SK-N-SH (cell line): ENCODE measurements around the gene RBP3. TPM values are rescaled to one million over a fixed set of nuclear protein-coding genes. Genes with fewer than 3 reads are reported as not detected.

Experiments
- CTCF ChIA-PET: fragments of 300-600, 350-600 bp; formaldehyde crosslinking; extraction: SDS; loops from one replicate; lab custom pipeline; 2021; lab: Yijun Ruan, JAX
- POLR2A ChIA-PET: fragments of 350-600 bp; sonication (Branson Sonifier 250); formaldehyde crosslinking; extraction: SDS; loops from one replicate; lab custom pipeline; 2020; ENCODE audit warnings: antibody characterized with exemption, inconsistent platforms; lab: Yijun Ruan, JAX
- DNase-seq: peaks from one replicate; pipeline ENCODE4 v3.0.0; 2012
- H2AFZ ChIP-seq: fragments of 200-600 bp; sonication (generic); 2 replicates; pipeline ENCODE4 v1.8.1; 2016; ENCODE audit warnings: antibody characterized with exemption, mild to moderate bottlenecking, low read depth
- H3F3A ChIP-seq: fragments of 200-600 bp; sonication (generic); replicated peaks from 2 replicates; pipeline ENCODE3; 2016; ENCODE audit warnings: antibody characterized with exemption, mild to moderate bottlenecking; ENCODE audit not compliant: insufficient read depth
- H3K27ac ChIP-seq, 2 experiments: fragments of 200-500 bp in 1 of 2; fragments of 200-600 bp in 1 of 2; sonication (Bioruptor generic) in 1 of 2; sonication (generic), shearing (Covaris generic) in 1 of 2; 2 replicates each; pipeline versions ENCODE4 v1.5.1 to v1.6.1; 2014 to 2016; ENCODE audit warnings: low read depth in 2 of 2, inconsistent platforms in 1 of 2, low read length in 1 of 2, mild to moderate bottlenecking in 1 of 2, mixed read lengths in 1 of 2
- H3K27me3 ChIP-seq: fragments of 200-600 bp; sonication (generic), shearing (Covaris generic); 2 replicates; pipeline ENCODE4 v1.6.1; 2016; ENCODE audit warnings: mixed run types; ENCODE audit not compliant: insufficient read depth
- H3K36me3 ChIP-seq, 2 experiments: fragments of 200-500 bp in 1 of 2; fragments of 200-600 bp in 1 of 2; sonication (Bioruptor generic) in 1 of 2; sonication (generic) in 1 of 2; replicated peaks in 1 of 2; 2 replicates each; pipeline versions ENCODE3 to v1.5.1; 2014 to 2016; ENCODE audit warnings: low read length in 1 of 2, mild to moderate bottlenecking in 1 of 2; ENCODE audit not compliant: insufficient read depth in 2 of 2, control insufficient read depth in 1 of 2
- H3K4me1 ChIP-seq, 2 experiments: fragments of 200-500 bp in 1 of 2; fragments of 200-600 bp in 1 of 2; sonication (Bioruptor generic) in 1 of 2; sonication (generic), shearing (Covaris generic) in 1 of 2; 2 replicates each; pipeline versions ENCODE4 v1.5.1 to v1.6.1; 2014 to 2016; ENCODE audit warnings: low read depth in 1 of 2, low read length in 1 of 2, mixed run types in 1 of 2; ENCODE audit not compliant: insufficient read depth in 2 of 2, control insufficient read depth in 1 of 2
- H3K4me2 ChIP-seq: fragments of 200-600 bp; sonication (generic), shearing (Covaris generic); 2 replicates; pipeline ENCODE4 v1.6.1; 2017; ENCODE audit warnings: mixed run types
- H3K4me3 ChIP-seq, 2 experiments: fragments of 200-500 bp in 1 of 2; fragments of 200-600 bp in 1 of 2; sonication (Bioruptor generic) in 1 of 2; sonication (generic), shearing (Covaris generic) in 1 of 2; 2 replicates each; pipeline versions ENCODE4 v1.5.1 to v1.8.1; 2014 to 2016; ENCODE audit warnings: low read depth in 2 of 2, inconsistent platforms in 1 of 2, low read length in 1 of 2, mild to moderate bottlenecking in 1 of 2, mixed read lengths in 1 of 2, moderate library complexity in 1 of 2
- H3K79me2 ChIP-seq: fragments of 200-600 bp; sonication (generic); 2 replicates; pipeline ENCODE4 v1.8.1; 2017; ENCODE audit warnings: mild to moderate bottlenecking; ENCODE audit not compliant: insufficient read depth
- H3K9ac ChIP-seq: fragments of 200-600 bp; sonication (generic); 2 replicates; pipeline ENCODE4 v1.6.1; 2017; ENCODE audit warnings: mixed run types
- H3K9me2 ChIP-seq: fragments of 200-600 bp; sonication (generic); 2 replicates; pipeline ENCODE4 v1.6.1; 2017; ENCODE audit warnings: mixed run types
- H3K9me3 ChIP-seq: fragments of 200-600 bp; sonication (generic); 2 replicates; pipeline ENCODE4 v1.6.1; 2017; ENCODE audit warnings: mixed run types, mild to moderate bottlenecking, moderate library complexity
- H4K20me1 ChIP-seq: fragments of 200-600 bp; sonication (generic); 2 replicates; pipeline ENCODE4 v1.6.1; 2017; ENCODE audit warnings: mild to moderate bottlenecking, mixed run types; ENCODE audit not compliant: insufficient read depth
- ELF1 ChIP-seq: IDR thresholded peaks from 2 replicates; pipeline ENCODE4 v1.4.0; 2012
- JUND ChIP-seq: IDR thresholded peaks from 2 replicates; pipeline ENCODE4 v1.4.0; 2012
- MAX ChIP-seq: IDR thresholded peaks from 2 replicates; pipeline ENCODE4 v1.4.0; 2012; ENCODE audit warnings: low read depth
- MXI1 ChIP-seq: IDR thresholded peaks from 2 replicates; pipeline ENCODE4 v1.6.1; 2012; ENCODE audit warnings: mild to moderate bottlenecking, low read depth, low read length, improper control_type of control experiment
- RAD21 ChIP-seq: IDR thresholded peaks from 2 replicates; pipeline ENCODE4 v1.6.1; 2012; ENCODE audit warnings: mild to moderate bottlenecking, low read length
- REST ChIP-seq: IDR thresholded peaks from 2 replicates; pipeline ENCODE4 v1.6.1; 2012; ENCODE audit warnings: mild to moderate bottlenecking, low read depth, low read length, moderate library complexity
- RFX5 ChIP-seq: IDR thresholded peaks from 2 replicates; pipeline ENCODE4 v1.6.1; 2012; ENCODE audit warnings: mild to moderate bottlenecking, improper control_type of control experiment, low read length
- RXRA ChIP-seq: IDR thresholded peaks from 2 replicates; pipeline ENCODE4 v1.4.0; 2012; ENCODE audit warnings: low read depth, mild to moderate bottlenecking, borderline replicate concordance
- SIN3A ChIP-seq: IDR thresholded peaks from 2 replicates; pipeline ENCODE4 v1.6.1; 2012; ENCODE audit warnings: low read depth, mild to moderate bottlenecking, low read length, moderate library complexity, borderline replicate concordance
- USF1 ChIP-seq: IDR thresholded peaks from 2 replicates; pipeline ENCODE4 v1.4.0; 2012; ENCODE audit warnings: low read depth, borderline replicate concordance
- YY1 ChIP-seq: IDR thresholded peaks from 2 replicates; pipeline ENCODE4 v1.4.0; 2012; ENCODE audit warnings: low read depth, mild to moderate bottlenecking
- WGBS: methylation state at CpG from one replicate; pipeline ENCODE4 v1.1.6; 2017; ENCODE audit warnings: low lambda C conversion rate; 5-methylcytosine and 5-hydroxymethylcytosine counted together
- polyA plus RNA-seq, 3 experiments: library from polyadenylated mRNA; depleted of rRNA; stranded (reverse); fragments of >200 nt; gene quantifications; 2 replicates each; pipeline ENCODE4 v1.2.3, GENCODE V29; 2012

RBP3 gene
- polyA plus RNA-seq, 1 of the 3 experiments (the other 2 are of a cell fraction): not detected

- ChIA-PET POLR2A (no interaction called here), CTCF (interaction anchor here (1.8 to 2.5 kb wide), 2 partner anchors 16 to 332 kb away, joined by 6 to 14 read pairs; no protein-coding TSS in a partner anchor)
- Histone ChIP-seq H3K27ac (no peak overlapping the region), H3K4me1 (peaks cover 0 to 8% of the 10 kb centered on the region in 2 experiments; a peak in 1 of 4 replicates), H3K36me3 (no peaks in the 10 kb centered on the region), H3K9me2 (no peaks in the 10 kb centered on the region), H3K4me2 (no peak overlapping the region), H4K20me1 (no peaks in the 10 kb centered on the region), H3K27me3 (peaks cover 10% of the 10 kb centered on the region; the same call in 1 of the 2 replicates), H3K79me2 (no peaks in the 10 kb centered on the region), H3K9ac (no peak overlapping the region), H3K4me3 (no peak overlapping the region), H3K9me3 (no peaks in the 10 kb centered on the region), H3F3A (peaks cover 3% of the 10 kb centered on the region), H2AFZ (no peak overlapping the region)
- TF ChIP-seq JUND (no peak), SIN3A (no peak), MXI1 (no peak), RAD21 (no peak), RXRA (no peak), RFX5 (no peak), YY1 (no peak), MAX (no peak), USF1 (no peak), ELF1 (no peak)
- 74% methylated on average over 7 of the region's 12 CpGs for WGBS
- no peak for DNase-seq
Measured at GRCh38 chr10:47357131-47357582, 9.0 kb downstream of the RBP3 start.

- no peak overlapping the region for H3K27ac ChIP-seq
- no peak for DNase-seq
- H3K9me3 ChIP-seq: no peaks in the 10 kb centered on the region
- H3K9ac ChIP-seq: no peak overlapping the region
- peaks cover 3% of the 10 kb centered on the region for H3F3A ChIP-seq
- H3K4me2 ChIP-seq: no peak overlapping the region
- TF ChIP-seq REST (no peak), MXI1 (no peak)
- H3K9me2 ChIP-seq: no peaks in the 10 kb centered on the region
- no peak overlapping the region for H3K4me3 ChIP-seq
- CTCF ChIA-PET: interaction anchor here (1.3 to 2.5 kb wide), 3 partner anchors 17 to 333 kb away, joined by 3 to 14 read pairs (median 6); no protein-coding TSS in a partner anchor
- WGBS: 89% methylated on average over 3 of the region's 3 CpGs
- H3K36me3 ChIP-seq: no peaks in the 10 kb centered on the region
- POLR2A ChIA-PET: no interaction called here
- H2AFZ ChIP-seq: no peak overlapping the region
- H3K4me1 ChIP-seq: peaks cover 0 to 8% of the 10 kb centered on the region in 2 experiments; a peak in 1 of 4 replicates
- no peaks in the 10 kb centered on the region for H4K20me1 ChIP-seq
- no peaks in the 10 kb centered on the region for H3K79me2 ChIP-seq
- H3K27me3 ChIP-seq: peaks cover 3% of the 10 kb centered on the region; the same call in 1 of the 2 replicates
Measured at GRCh38 chr10:47357911-47358310, 9.7 kb downstream of the RBP3 start.
